ENCODE data around the gene IRF9.

IRF9 gene

DNA sequence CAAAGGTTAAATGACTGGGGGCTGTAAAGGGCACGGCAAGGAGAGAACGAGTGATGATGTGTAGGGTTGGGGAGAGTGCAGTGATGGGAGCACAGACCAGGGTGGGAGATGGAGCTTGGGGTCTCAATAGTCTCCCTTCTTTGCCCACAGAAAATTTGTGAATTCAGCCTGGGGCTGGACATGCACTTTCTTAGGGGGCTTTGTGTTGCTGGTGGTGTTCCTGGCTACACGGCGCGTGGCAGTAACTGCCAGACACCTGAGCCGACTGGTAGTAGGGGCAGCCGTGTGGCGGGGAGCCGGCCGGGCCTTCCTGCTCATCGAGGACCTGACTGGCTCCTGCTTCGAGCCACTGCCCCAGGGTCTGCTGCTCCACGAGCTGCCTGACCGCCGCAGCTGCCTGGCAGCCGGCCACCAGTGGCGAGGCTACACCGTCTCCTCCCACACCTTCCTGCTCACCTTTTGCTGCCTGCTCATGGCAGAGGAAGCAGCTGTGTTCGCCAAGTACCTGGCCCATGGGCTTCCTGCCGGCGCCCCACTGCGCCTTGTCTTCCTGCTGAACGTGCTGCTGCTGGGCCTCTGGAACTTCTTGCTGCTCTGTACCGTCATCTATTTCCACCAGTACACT lies 28.9 kb upstream of the IRF9 start:
- DNase-seq = peak; percentile 36

DNA sequence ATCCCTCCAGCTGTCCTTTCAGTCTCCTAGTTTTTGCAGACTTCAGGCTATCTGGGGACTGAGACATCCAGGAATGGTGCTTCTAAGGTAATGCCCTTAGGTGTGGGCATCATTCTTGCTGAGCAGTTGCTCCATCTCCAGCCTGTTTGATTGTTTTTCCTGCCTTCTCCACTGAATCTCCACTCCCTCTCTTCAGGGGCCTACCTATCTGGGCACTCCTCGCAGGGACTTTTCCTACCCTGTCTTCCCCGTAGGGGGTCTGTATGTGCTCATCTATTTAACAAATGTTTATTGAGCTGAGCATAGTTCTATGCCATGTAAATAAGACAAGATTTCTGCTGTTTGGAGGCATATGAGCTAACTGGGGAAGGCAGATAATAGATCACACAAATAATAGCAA lies 28.1 kb upstream of the IRF9 start:
- DNase-seq = no peak

DNA sequence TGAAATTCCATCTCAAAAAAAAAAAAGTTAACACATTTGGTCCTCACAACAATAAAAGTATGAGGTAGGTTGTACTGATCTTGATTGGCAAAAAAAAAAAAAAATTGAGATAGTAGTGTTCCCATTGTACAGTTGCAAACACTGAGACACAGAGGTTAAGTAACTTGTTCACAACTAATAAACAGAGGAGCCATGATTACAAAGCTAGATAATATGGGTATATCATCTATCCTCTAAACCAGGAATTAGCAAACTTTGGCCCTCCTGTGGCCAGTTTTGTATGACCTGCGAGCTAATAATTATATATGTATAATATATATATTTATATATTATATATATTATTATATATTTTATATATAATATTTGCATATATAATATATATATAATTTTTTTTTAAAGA lies 27.3 kb upstream of the IRF9 start:
- DNase-seq = no peak

DNA sequence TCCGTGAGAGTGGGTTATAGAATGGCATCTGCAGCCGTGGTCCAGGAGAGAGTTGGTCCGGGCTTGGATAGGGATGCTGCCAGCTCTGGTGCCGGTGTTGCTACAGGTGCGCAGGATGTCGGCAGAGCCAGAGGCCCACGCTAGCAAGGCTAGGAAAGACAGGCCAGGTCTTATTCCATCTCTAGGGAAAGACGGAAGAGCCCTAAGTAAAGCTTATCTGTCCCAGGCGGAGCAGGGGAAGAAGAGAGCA lies 25.6 kb upstream of the IRF9 start:
- DNase-seq = no peak

DNA sequence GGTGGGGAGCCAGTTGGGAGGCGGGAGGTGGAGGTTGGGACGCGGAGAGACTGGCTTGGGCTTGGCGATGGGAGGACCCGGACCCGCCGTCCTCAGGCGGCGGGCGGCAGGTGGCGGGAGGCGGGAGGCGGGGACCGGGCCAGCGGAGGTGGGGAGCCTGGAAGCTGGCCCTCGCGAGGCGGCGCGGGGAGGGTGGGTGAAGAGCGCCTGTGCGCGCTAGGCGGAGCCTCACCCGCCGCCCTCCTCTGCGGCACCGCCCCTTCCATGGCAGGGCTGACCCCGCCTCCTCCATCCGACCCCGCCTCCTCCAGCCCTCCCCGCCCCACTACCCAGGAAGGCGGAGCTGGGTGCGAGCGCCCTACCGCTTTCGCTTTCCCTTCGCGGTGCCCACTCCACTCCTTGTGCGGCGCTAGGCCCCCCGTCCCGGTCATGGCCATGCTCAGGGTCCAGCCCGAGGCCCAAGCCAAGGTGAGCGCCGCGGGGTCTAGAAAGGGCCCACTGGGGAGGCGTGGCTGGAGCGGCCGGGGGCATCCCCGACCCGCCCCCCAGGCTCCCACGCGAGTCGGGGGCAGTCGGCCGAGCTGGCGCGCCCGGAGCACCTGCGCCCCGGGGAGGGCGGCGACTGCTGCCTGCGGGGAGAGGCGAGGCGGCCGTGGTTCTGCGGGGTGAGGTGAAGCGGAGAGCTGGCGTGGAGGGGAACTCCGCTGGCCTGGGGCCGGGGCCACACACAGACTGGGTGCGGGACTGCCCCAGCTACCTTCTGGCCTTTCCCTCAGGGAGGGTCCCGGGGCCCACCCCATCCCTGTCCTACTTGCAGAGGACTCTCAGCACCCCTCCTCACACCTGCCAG lies 25.0 kb upstream of the IRF9 start, which contains the start of gene PSME1:
TSS of gene PSME1 (plus strand) at position 361 of the 850 bp plus-strand sequence. CDS start at position 430, 69 bp downstream.
- DNase-seq = peak; percentile 92

DNA sequence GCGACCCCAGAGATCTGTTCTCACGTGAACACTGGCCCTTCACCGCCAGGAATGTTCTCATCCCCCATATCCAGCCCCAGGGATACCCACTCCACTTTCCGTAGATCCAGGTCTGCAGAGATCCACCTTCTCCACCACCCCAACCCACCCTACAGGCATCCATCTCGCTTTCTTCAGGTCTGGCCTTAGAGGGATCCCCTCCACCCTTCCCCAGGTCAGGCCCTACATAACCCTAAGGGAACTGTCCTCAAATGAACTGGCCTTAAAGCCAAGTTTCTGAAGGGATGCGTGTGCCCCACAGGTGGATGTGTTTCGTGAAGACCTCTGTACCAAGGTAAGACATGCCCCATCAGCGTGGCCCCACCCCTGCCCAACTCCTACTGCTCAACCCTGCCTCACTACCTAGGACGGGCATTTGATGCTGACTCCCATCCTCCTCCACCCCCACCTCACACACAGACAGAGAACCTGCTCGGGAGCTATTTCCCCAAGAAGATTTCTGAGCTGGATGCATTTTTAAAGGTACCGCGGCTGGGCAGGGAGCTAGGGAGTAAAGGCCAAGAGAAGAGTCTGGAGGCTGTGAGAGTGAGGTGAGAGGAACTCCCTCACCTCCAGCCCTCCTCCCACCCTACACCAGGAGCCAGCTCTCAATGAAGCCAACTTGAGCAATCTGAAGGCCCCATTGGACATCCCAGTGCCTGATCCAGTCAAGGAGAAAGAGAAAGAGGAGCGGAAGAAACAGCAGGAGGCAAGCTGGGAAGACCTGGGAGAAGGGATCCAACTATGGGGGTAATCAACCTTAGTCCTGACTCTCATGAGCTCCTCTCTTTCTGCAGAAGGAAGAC lies 24.2 kb upstream of the IRF9 start:
- no peak for DNase-seq

DNA sequence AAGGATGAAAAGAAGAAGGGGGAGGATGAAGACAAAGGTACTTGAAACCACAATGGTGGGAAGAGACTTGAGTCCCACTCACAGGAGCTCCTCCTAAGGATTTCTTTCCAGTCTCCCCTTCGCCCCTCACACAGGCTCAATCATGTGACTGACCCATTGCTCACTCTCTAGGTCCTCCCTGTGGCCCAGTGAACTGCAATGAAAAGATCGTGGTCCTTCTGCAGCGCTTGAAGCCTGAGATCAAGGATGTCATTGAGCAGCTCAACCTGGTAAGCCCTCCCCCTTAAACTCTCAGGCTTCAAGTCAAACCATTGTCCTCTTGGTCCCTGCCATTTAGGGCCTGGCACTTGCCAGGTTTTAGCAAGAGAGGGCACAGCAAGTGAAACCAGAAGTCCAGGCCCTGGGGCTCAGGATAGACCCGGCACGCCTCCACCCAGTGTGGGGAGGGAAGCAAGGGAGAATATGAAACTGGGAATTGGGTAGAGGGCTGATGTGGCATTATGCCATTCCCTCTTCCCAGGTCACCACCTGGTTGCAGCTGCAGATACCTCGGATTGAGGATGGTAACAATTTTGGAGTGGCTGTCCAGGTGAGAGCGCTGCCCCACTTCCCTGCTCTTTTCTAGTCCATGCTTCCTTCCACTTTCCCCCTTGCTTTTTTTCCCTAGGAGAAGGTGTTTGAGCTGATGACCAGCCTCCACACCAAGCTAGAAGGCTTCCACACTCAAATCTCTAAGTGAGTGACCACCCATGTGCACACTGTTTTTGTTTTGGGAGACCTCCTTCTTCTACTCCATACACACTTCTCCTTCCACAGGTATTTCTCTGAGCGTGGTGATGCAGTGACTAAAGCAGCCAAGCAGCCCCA lies 23.3 kb upstream of the IRF9 start:
- DNase-seq = no peak

DNA sequence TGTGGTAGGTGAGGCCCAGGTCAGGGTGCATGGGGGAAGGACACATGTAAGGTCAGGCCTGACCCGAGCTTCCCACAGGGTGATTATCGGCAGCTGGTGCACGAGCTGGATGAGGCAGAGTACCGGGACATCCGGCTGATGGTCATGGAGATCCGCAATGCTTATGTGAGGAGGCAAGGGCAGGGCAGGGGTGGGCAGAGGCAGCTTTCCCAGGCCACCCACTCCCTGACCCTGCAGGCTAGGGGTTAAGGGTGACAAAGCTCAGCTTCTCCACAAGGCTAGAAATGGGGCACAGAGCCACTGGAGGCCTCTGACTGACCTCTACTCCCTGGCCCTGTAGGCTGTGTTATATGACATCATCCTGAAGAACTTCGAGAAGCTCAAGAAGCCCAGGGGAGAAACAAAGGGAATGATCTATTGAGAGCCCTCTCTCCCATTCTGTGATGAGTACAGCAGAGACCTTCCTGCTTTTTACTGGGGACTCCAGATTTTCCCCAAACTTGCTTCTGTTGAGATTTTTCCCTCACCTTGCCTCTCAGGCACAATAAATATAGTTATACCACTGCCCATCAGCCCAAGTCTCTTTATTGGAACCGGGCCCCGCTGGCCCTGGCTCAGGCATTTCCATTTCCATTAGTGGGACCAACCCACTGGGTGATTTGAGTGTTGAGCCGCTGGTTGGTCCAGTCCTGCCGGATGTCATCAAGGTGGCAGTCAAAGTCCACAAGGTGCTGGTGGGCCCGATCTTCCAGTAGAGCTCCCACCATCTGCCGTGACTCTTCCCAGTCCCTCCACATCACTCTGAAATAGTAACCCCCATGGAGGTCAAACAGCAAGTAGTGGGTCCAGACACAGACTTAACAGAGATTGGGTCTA lies 22.4 kb upstream of the IRF9 start:
- DNase-seq = no peak

DNA sequence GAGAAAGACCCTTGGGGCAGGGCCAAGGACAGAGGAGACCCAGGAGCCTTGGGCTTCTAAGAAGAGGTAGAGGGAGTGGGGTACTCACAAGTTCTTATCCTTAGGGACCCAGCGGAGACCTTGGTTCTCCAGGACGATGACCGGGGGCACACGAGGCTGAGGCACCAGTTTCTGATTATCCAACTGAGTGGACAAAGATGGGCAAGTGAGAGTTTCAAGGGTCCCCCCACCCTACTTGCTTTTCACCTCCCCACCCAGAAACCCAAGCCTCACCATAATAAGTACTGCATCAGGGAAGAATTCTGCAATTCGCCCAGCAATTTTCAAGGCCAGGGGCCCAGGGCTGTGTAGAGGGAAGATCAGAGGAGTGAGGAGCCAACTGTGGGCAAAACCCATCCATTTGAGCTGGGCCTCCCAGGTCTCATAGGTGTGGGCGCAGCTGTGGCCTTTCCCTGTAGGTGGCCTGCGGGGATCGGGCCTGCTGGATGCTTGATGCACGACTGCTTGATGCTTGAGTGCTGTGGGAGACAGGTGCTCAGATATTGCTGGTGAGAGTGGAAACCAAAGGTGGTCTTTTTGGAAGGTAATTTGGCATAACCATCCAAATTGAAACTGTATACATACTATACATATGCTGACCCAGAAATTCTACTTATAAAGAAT lies 21.7 kb upstream of the IRF9 start:
- DNase-seq = no peak

DNA sequence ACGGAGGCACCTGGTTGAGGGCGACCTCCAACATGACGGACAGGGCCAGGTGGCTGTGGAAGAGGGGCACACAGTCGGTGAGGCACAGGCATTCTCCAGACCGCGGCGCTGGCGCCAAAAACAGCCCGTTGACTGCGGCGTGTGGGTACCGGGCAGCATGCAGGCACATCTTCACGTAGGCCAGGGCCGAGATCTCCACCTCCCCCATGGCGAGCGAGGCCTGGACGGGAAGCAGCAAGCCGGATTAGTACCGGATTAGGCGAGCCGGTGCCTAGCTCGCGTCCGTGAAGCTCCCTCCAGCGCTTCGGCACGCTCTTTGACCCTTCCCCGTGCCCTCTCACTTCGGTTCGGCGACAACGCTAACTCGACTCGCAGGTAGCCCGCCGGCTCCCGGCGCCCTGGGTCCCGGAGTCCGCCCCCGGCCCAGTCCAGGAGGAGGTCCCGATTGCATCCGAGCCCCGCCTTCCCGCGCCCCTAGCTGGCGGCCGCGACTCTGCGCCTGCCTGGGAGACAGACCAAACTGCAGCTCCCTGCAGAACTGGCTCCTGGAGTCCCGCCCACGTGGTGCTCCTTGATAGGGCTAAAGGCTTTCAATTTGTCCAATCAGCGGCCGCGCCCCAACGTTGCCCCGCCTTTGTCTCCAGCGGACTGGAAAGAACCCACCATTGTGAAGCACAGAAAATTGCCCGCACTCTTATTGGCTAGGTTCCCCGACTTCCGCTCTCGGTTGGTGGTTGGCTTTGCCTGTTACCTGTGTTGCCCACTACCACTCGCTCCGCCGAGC lies 19.8 kb upstream of the IRF9 start, which contains the start of gene EMC9:
TSS of gene EMC9 (minus strand) at position 495 of the 784 bp plus-strand sequence. CDS start at position 208, 287 bp downstream.
- DNase-seq = peak; percentile 100

DNA sequence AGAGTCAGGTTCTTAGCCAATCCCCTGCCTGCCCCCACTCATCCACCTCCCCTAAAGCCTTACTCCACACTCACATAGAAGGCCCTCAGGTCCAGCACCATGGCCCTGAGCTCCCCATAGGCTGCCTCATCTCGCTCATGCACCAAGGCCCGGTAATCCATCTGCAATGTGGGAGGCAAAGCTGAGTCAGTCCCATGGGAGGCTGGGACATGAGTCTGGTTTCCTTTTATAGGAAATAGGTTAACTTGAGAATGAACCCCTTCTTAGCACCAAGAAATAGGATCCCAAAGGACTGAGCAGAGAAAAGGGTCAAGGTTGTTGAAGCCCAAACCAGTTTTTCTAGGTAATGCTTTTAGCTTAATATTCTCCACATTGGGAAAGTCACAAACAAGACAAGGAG lies 17.6 kb upstream of the IRF9 start:
- DNase-seq = no peak

DNA sequence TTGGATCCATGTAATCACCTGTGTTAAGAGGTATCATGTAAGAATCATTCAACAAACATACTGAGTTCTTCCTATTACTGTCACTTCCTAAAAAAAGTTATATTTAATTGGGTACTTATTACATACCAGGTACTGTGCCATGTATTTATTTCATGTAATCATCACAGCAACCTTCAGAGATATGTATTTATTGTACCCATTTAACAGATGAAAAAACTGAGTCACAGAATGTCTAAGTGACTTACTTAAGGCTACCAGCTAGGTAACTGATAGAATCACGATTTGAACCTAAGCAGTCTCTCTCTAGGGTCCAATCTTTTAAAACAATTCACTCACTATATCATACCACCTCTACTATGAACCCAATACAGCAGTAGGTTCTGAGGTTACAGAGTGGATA lies 16.6 kb upstream of the IRF9 start:
- DNase-seq = no peak

DNA sequence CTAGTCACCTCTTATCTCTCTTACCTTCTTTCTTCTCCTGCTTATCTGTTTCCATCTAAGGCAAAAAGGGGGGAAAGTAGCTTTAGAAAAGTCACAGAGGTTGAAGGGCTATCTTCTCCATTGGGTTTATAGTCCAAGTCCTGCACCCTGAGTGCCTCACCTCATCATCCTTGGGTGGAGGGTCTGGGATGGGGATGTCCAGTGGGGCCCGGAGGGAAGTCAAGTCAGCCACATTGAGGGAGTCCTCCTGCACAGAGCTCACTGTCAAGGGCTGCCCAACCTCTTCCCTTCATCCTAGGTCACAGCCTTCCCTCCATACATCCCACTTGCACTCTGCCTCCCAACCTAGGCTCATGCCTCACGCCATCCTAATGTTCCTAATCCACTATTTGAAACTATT lies 15.8 kb upstream of the IRF9 start:
- no peak for DNase-seq

DNA sequence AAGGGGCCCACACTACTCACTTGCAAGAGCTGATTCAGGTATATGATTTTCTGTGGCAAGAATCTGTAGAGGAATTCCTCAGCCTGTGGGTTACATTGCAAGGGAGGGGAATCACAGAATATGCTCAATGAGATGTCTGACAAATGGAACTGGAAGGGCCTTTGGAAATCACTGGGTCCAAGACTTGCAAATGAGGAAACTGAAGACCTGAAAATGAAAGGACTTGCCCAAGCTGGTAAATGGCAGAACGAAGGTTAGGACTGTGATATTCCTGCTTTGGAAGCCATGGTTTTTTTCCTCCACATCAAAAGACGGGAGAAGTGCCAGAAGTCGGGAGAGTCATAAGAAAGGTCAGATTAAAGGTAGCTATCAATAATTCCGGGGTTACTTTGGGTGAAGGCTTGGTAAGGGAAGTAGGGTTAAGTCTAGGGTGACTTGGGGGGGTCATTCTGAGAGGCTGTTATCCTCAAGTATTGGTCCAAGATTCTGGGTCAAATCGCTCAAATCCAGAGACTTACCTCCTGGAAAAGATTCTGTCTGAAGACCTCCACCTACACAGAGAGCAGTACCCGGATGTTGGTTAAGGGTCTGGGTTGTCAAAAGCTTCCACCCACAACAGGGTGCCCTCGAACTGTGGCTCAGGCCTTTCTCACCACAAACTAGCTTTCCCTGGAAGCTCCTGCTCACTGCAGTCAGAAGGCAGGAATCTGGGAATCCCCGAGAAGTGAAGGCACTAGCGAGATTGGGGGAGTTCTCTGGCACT lies 15.2 kb upstream of the IRF9 start:
- DNase-seq = no peak

DNA sequence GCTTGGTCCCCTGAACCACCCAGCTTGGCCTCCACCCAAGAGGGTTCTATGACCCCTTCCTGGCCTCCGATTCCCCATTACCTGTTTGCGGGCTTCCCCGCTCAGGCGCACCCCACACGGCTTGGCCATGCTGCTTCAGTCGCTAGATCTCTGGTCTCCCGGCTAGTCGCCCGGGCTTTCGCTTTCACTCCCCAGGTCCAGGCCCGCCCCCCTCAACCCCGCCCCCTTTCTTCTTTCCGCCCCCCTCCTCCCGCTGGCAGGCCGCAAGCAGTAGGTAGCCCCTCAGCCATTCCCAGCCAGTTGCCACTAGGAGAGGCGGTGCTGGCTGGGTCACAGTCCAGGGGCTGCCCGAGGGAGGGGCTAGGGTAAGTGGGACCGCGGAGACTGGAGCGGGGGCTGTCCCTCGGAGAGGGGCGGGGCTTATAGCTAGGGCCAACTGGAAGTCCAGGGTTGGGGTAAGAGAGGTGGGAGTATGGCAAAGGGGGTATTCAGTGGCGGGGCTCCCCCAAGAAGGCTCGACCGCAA lies 14.6 kb upstream of the IRF9 start, which contains the start of gene PSME2:
TSS of gene PSME2 (minus strand) at position 158 of the 525 bp plus-strand sequence. CDS start at position 129, 29 bp downstream.
- DNase-seq = peak; percentile 82

DNA sequence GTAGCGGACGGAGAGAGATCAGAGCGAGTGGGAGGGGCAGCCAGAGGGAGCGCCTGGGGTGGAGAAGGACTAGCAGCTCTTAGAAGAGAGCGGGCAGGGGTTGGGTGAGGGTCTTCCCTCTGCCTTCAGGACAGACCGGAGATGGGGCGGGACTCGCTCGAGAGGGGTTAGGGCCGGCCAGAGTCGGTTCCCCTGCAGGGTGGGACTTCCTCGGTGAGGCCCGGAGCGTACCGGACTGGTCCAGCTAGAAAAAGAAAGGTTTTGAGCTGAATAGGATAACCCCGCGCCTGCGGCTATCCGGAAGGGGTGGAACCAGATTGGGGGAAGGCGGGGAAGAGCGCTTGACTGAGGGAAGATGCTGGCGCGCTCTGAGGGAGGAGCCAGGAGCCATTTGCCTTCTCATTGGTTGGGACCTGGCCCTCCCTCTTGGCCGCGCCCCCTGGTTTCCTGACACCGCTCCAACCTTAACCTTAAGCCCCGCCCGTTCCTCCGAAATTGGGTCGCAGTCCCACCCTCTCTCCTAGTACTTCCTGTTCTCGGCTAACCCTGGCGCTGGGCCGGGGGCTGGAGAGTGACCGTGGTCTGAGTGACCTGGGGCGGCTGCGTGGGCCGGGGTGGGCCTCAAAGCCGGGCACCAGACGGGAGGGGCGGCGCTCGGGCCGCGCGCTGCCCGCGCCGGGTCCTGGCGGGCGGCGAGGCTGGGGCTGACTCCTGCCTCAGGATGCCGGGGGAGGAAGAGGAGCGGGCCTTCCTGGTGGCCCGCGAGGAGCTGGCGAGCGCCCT lies 13.9 kb upstream of the IRF9 start, which contains the start of gene RNF31:
TSS of gene RNF31 (plus strand) at position 521 of the 783 bp plus-strand sequence. CDS start at position 722, 201 bp downstream.
- peak; percentile 99 for DNase-seq

DNA sequence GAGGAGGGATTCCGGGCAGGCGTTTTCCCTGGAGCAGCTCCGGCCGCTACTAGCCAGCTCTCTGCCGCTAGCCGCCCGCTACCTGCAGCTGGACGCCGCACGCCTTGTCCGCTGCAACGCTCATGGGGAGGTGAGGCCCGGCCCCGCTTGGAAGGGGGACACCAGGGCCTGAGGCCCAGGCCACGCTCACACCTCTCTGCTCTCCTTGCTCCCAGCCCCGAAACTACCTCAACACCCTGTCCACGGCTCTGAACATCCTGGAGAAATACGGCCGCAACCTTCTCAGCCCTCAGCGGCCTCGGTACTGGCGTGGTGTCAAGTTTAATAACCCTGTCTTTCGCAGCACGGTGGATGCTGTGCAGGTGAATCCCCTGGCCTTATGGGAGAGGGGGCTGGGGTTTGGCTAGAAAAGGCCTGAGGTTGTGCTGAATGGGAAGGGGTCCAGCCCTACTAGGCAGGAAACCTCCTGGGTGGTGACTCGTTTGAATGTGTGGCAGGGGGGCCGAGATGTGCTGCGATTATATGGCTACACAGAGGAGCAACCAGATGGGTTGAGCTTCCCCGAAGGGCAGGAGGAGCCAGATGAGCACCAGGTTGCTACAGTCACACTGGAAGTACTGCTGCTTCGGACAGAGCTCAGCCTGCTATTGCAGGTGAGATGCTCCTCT lies 13.2 kb upstream of the IRF9 start:
- no peak for DNase-seq

All from activated naive CD4-positive, alpha-beta T cell treated with anti-CD3 and anti-CD28 coated beads, Interleukin-2, amount 50 U/mL, for 16 hours (primary cell).